Upper lobe of right lung (tissue), 1 donor: Measurements from ENCODE around the gene MED26. TPM values are rescaled to one million over a fixed set of nuclear protein-coding genes. Genes with fewer than 3 reads are reported as not detected.

ENCODE experiments used
- ATAC-seq: fragments of 200-7000 bp; cut with Tn5 transposase; one replicate; pipeline ENCODE4 v1.9.1; 2020; ENCODE audit warnings: mild to moderate bottlenecking, moderate library complexity
- DNase-seq: peaks from one replicate; pipeline ENCODE4 v3.0.0-alpha.2; 2020
- H3K27ac ChIP-seq: fragments of 200-600 bp; one replicate; pipeline ENCODE4 v1.8.0; 2022
- H3K27me3 ChIP-seq: fragments of 200-600 bp; one replicate; pipeline ENCODE4 v1.8.0; 2022; ENCODE audit warnings: mild to moderate bottlenecking
- H3K36me3 ChIP-seq: fragments of 200-600 bp; one replicate; pipeline ENCODE4 v1.8.0; 2022
- H3K4me1 ChIP-seq: fragments of 200-600 bp; one replicate; pipeline ENCODE4 v1.8.0; 2022
- H3K4me3 ChIP-seq: fragments of 200-600 bp; one replicate; pipeline ENCODE4 v1.8.0; 2022; ENCODE audit warnings: mild to moderate bottlenecking
- H3K9me3 ChIP-seq: fragments of 200-600 bp; one replicate; pipeline ENCODE4 v1.8.0; 2022
- CTCF ChIP-seq: fragments of 200-600 bp; IDR thresholded peaks from one replicate; pipeline ENCODE4 v1.8.0; 2022; ENCODE audit warnings: antibody characterized with exemption
- intact Hi-C: fragments of 100-400 bp; cut with DNase I; formaldehyde crosslinking; loops from one replicate; pipeline ENCODE4 v1.11.0; 2022
- total RNA-seq: library from RNA; stranded (reverse); fragmentation: NEBNext Ultra II Directional; extraction: Animal tissue kit (Norgen Biotek cat#: 25700); gene quantifications from one replicate; pipeline ENCODE4 v1.2.1, GENCODE V29; 2021
- donor health status: DM: no; HTN: yes; CAD: no; lungs with severe emphysema.

Gene MED26
- total RNA-seq, 1 donor from 2014 or later: 13.4 TPM

- DNase-seq: no peak
- Histone ChIP-seq H3K27me3 (no peaks in the 10 kb centered on the region), H3K9me3 (no peaks in the 10 kb centered on the region), H3K27ac (peak overlapping the region; percentile 47), H3K4me1 (peaks cover 65% of the 10 kb centered on the region), H3K36me3 (no peaks in the 10 kb centered on the region), H3K4me3 (no peak overlapping the region)
- ATAC-seq: no peak
- intact Hi-C loops: no loop called here
- TF ChIP-seq CTCF: no peak
Observed at GRCh38 chr19:16612636-16613035, 15.4 kb downstream of the MED26 start.

GRCh38 chr19:16611121-16611520, 16.9 kb downstream of the MED26 start:
- Histone ChIP-seq H3K4me1 (peaks cover 68% of the 10 kb centered on the region), H3K36me3 (no peaks in the 10 kb centered on the region), H3K27ac (peak overlapping the region; percentile 17), H3K9me3 (no peaks in the 10 kb centered on the region), H3K27me3 (no peaks in the 10 kb centered on the region), H3K4me3 (no peak overlapping the region)
- ATAC-seq (peak; percentile 80), DNase-seq (no peak)
- intact Hi-C loops: no loop called here
- TF ChIP-seq CTCF: no peak

GRCh38 chr19:16609511-16610200, 18.3 kb downstream of the MED26 start:
- H3K36me3 ChIP-seq: no peaks in the 10 kb centered on the region
- no peak overlapping the region for H3K27ac ChIP-seq
- DNase-seq (no peak), ATAC-seq (no peak)
- H3K27me3 ChIP-seq: no peaks in the 10 kb centered on the region
- H3K4me3 ChIP-seq: no peak overlapping the region
- no peak for TF ChIP-seq CTCF
- H3K9me3 ChIP-seq: no peaks in the 10 kb centered on the region
- H3K4me1 ChIP-seq: peaks cover 71% of the 10 kb centered on the region
- intact Hi-C loops: no loop called here

GRCh38 chr19:16608290-16608739, 19.7 kb downstream of the MED26 start:
- H3K36me3 ChIP-seq: no peaks in the 10 kb centered on the region
- peaks cover 63% of the 10 kb centered on the region for H3K4me1 ChIP-seq
- intact Hi-C loops: no loop called here
- H3K27ac ChIP-seq: peak overlapping the region; percentile 61
- no peak overlapping the region for H3K4me3 ChIP-seq
- no peaks in the 10 kb centered on the region for H3K9me3 ChIP-seq
- DNase-seq (no peak), ATAC-seq (peak; percentile 75)
- no peaks in the 10 kb centered on the region for H3K27me3 ChIP-seq
- TF ChIP-seq CTCF: no peak

GRCh38 chr19:16607819-16608218, 20.2 kb downstream of the MED26 start:
- peaks cover 61% of the 10 kb centered on the region for H3K4me1 ChIP-seq
- no peaks in the 10 kb centered on the region for H3K9me3 ChIP-seq
- no peak for DNase-seq
- peak overlapping the region; percentile 61 for H3K27ac ChIP-seq
- no peak for ATAC-seq
- intact Hi-C loops: no loop called here
- no peak overlapping the region for H3K4me3 ChIP-seq
- TF ChIP-seq CTCF: no peak
- no peaks in the 10 kb centered on the region for H3K36me3 ChIP-seq
- H3K27me3 ChIP-seq: no peaks in the 10 kb centered on the region
